Endometrial microvascular endothelial cells (primary cell): ENCODE data around the gene USP51. TPM values are rescaled to one million over a fixed set of nuclear protein-coding genes. Genes with fewer than 3 reads are reported as not detected.
"Not testable (repeated sequence)": the region's sequence is repeated elsewhere in the genome, so short reads cannot be mapped to it uniquely, and the experiment has no call there.

Experiments used
- in situ Hi-C: cut with HindIII; loops from 2 replicates; pipeline ENCODE4 v1.10.0; 2017; ENCODE audit warnings: low sequenced_read_pairs, low pct_unique_long_range_greater_than_20kb; ENCODE audit errors: inconsistent ontology term
- total RNA-seq: library from RNA; depleted of rRNA; stranded (reverse); fragments of >200 nt; gene quantifications from one replicate; pipeline ENCODE4 v1.2.3, GENCODE V29; 2015; ENCODE audit errors: inconsistent ontology term

Gene USP51
- total RNA-seq, 1 donor from 2014 or later = 0.37 TPM

GRCh38 chrX:55480390-55481062 is 9.1 kb downstream of the USP51 start:
- in situ Hi-C loops = no loop called here

- in situ Hi-C loops = not testable (repeated sequence)
Measured at GRCh38 chrX:55479956-55480355, 9.7 kb downstream of the USP51 start.

GRCh38 chrX:55465791-55466190 is 23.9 kb downstream of the USP51 start:
- in situ Hi-C loops = not testable (repeated sequence)

- in situ Hi-C loops = not testable (repeated sequence)
Measured at GRCh38 chrX:55465108-55465507, 24.5 kb downstream of the USP51 start.

- in situ Hi-C loops = not testable (repeated sequence)
Measured at GRCh38 chrX:55464050-55464449, 25.6 kb downstream of the USP51 start.

GRCh38 chrX:55459926-55460325 is 29.7 kb downstream of the USP51 start:
- in situ Hi-C loops = not testable (repeated sequence)

- in situ Hi-C loops = not testable (repeated sequence)
Measured at GRCh38 chrX:55459426-55459825, 30.2 kb downstream of the USP51 start.

- in situ Hi-C loops = not testable (repeated sequence)
Measured at GRCh38 chrX:55455708-55456107, 33.9 kb downstream of the USP51 start.

GRCh38 chrX:55452833-55453124 is 36.9 kb downstream of the USP51 start:
- in situ Hi-C loops = no loop called here

- in situ Hi-C loops = no loop called here
Measured at GRCh38 chrX:55451990-55452832, 37.4 kb downstream of the USP51 start, which contains the start of gene MAGEH1. Gene MAGEH1, plus strand, starts transcription at chrX:55452127. Its CDS starts 248 bp downstream, at chrX:55452375.

GRCh38 chrX:55451626-55451989 is 38.0 kb downstream of the USP51 start:
- in situ Hi-C loops = no loop called here

- in situ Hi-C loops = no loop called here
Measured at GRCh38 chrX:55451141-55451540, 38.5 kb downstream of the USP51 start.

- in situ Hi-C loops = no loop called here
Measured at GRCh38 chrX:55450259-55450658, 39.4 kb downstream of the USP51 start.

GRCh38 chrX:55443468-55443867 is 46.2 kb downstream of the USP51 start:
- in situ Hi-C loops = not testable (repeated sequence)

Other genes with a start within 250 kb of the USP51 start
- not detected for gene PAGE3, start 224.9 kb downstream of the USP51 start, total RNA-seq
- 15.2 TPM for gene MAGEH1, start 37.7 kb downstream of the USP51 start, total RNA-seq
- gene FOXR2, start 133.6 kb upstream of the USP51 start, total RNA-seq = not detected
- gene RRAGB, start 227.9 kb upstream of the USP51 start, total RNA-seq = 7.3 TPM